Fibroblast of lung (primary cell): ENCODE measurements around the gene GRIN1. TPM values are rescaled to one million over a fixed set of nuclear protein-coding genes. Genes with fewer than 3 reads are reported as not detected.

Experiments used
- DNase-seq, 2 donors: peaks; one replicate each; pipeline versions ENCODE4 v3.0.0 to v3.0.0-alpha.2; 2010; ENCODE audit warnings: low read depth in 2 of 2
- H2AFZ ChIP-seq: 2 replicates; pipeline ENCODE4 v1.5.1; 2012; ENCODE audit warnings: low read length, control low read depth, inconsistent platforms
- H3K27ac ChIP-seq: 2 replicates; pipeline ENCODE4 v1.5.1; 2011; ENCODE audit warnings: low read length, control low read depth; ENCODE audit not compliant: insufficient read depth
- H3K27me3 ChIP-seq: 2 replicates; pipeline ENCODE4 v1.5.1; 2011; ENCODE audit warnings: mild to moderate bottlenecking, low read length; ENCODE audit not compliant: control insufficient read depth, insufficient read depth
- H3K36me3 ChIP-seq: 2 replicates; pipeline ENCODE4 v1.5.1; 2011; ENCODE audit warnings: low read length; ENCODE audit not compliant: control insufficient read depth, insufficient read depth
- H3K4me1 ChIP-seq: 2 replicates; pipeline ENCODE4 v1.5.1; 2011; ENCODE audit warnings: low read length; ENCODE audit not compliant: control insufficient read depth, insufficient read depth; ENCODE audit errors: extremely low read depth
- H3K4me2 ChIP-seq: 2 replicates; pipeline ENCODE4 v1.5.1; 2011; ENCODE audit warnings: low read length, control low read depth; ENCODE audit not compliant: insufficient read depth; ENCODE audit errors: extremely low read depth
- H3K4me3 ChIP-seq, 4 experiments: fragments of 200-600 bp in 1 of 4; sonication (generic) in 1 of 4; replicated peaks in 1 of 4; 2 replicates each; pipeline ENCODE4 v1.5.1; 2011 to 2016; ENCODE audit warnings: low read length in 4 of 4, low read depth in 3 of 4, mild to moderate bottlenecking in 3 of 4, control low read depth in 2 of 4, inconsistent platforms in 1 of 4, mixed read lengths in 1 of 4; ENCODE audit not compliant: insufficient read depth in 1 of 4; ENCODE audit errors: control extremely low read depth in 1 of 4
- H3K79me2 ChIP-seq: 2 replicates; pipeline ENCODE4 v1.5.1; 2012; ENCODE audit warnings: mild to moderate bottlenecking, low read length, inconsistent platforms; ENCODE audit not compliant: control insufficient read depth, insufficient read depth
- H3K9ac ChIP-seq: 2 replicates; pipeline ENCODE4 v1.5.1; 2011; ENCODE audit warnings: mild to moderate bottlenecking, low read length, control low read depth; ENCODE audit not compliant: insufficient read depth
- H3K9me3 ChIP-seq: 2 replicates; pipeline ENCODE4 v1.5.1; 2012; ENCODE audit warnings: low read depth, low read length; ENCODE audit not compliant: control insufficient read depth, insufficient read depth
- H4K20me1 ChIP-seq: 2 replicates; pipeline ENCODE4 v1.5.1; 2011; ENCODE audit warnings: low read length; ENCODE audit not compliant: control insufficient read depth, insufficient read depth; ENCODE audit errors: extremely low read depth
- CTCF ChIP-seq, 2 donors: IDR thresholded peaks in 1 of 2; conservative IDR thresholded peaks in 1 of 2; 1 replicate in 1 of 2; 2 replicates in 1 of 2; pipeline ENCODE4 v1.5.1; 2011 to 2012; ENCODE audit warnings: low read length in 2 of 2, control low read depth in 1 of 2, inconsistent platforms in 1 of 2, low read depth in 1 of 2, mild to moderate bottlenecking in 1 of 2
- EZH2 ChIP-seq: IDR thresholded peaks from 2 replicates; pipeline ENCODE4 v1.5.1; 2012; ENCODE audit warnings: low read length, control low read depth, mild to moderate bottlenecking; ENCODE audit errors: missing control alignments
- polyA plus RNA-seq, 2 donors: library from polyadenylated mRNA; depleted of rRNA in 1 of 2; stranded (reverse) in 1 of 2; unstranded in 1 of 2; fragments of >200 nt; gene quantifications; 2 replicates each; pipeline ENCODE4 v1.2.1, GENCODE V29; 2011 to 2012; ENCODE audit warnings: missing spikeins in 1 of 2
- total RNA-seq: library from RNA; depleted of rRNA; stranded (reverse); fragments of >200 nt; gene quantifications from 2 replicates; pipeline ENCODE4 v1.2.1, GENCODE V29; 2014

GRIN1 gene
- total and polyA plus RNA-seq, 2 donors (not counting 1 experiment from before 2014, with no cell fraction given) = under 0.01 to 0.08 TPM

GRCh38 chr9:137099231-137099630, 39.7 kb upstream of the GRIN1 start:
- Histone ChIP-seq H3K79me2 (no peaks in the 10 kb centered on the region), H3K4me2 (no peak overlapping the region), H2AFZ (no peak overlapping the region), H3K27ac (no peak overlapping the region), H3K27me3 (no peaks in the 10 kb centered on the region), H3K4me1 (no peaks in the 10 kb centered on the region), H3K4me3 (no peak overlapping the region), H3K9ac (no peak overlapping the region), H3K9me3 (peaks cover 7% of the 10 kb centered on the region), H3K36me3 (peaks cover 43% of the 10 kb centered on the region), H4K20me1 (no peaks in the 10 kb centered on the region)
- no peak for DNase-seq
- no peak for TF ChIP-seq EZH2
- no peak for TF ChIP-seq CTCF (conservative IDR thresholded peaks at IDR 0.05 in 1 of 2, IDR thresholded peaks at IDR 0.05 in 1 of 2; ENCODE audit: low read depth in 1 of 2, low read length in 2 of 2)

- H3K36me3 ChIP-seq = peaks cover 57% of the 10 kb centered on the region
- DNase-seq = no peak
- peaks cover 7% of the 10 kb centered on the region for H3K9me3 ChIP-seq
- no peak overlapping the region for H3K4me2 ChIP-seq
- H4K20me1 ChIP-seq = no peaks in the 10 kb centered on the region
- H3K4me3 ChIP-seq = no peak overlapping the region
- no peak overlapping the region for H2AFZ ChIP-seq
- TF ChIP-seq EZH2 = no peak
- H3K9ac ChIP-seq = no peak overlapping the region
- no peak overlapping the region for H3K27ac ChIP-seq
- no peaks in the 10 kb centered on the region for H3K79me2 ChIP-seq
- H3K4me1 ChIP-seq = no peaks in the 10 kb centered on the region
- H3K27me3 ChIP-seq = no peaks in the 10 kb centered on the region
Observed at GRCh38 chr9:137103206-137103999, 35.6 kb upstream of the GRIN1 start.

GRCh38 chr9:137105814-137106661, 32.9 kb upstream of the GRIN1 start:
- Histone ChIP-seq H3K9me3 (peaks cover 7% of the 10 kb centered on the region), H3K9ac (no peak overlapping the region), H2AFZ (no peak overlapping the region), H3K4me3 (no peak overlapping the region), H3K79me2 (no peaks in the 10 kb centered on the region), H3K4me1 (no peaks in the 10 kb centered on the region), H3K27me3 (no peaks in the 10 kb centered on the region), H3K36me3 (peaks cover 61% of the 10 kb centered on the region), H4K20me1 (no peaks in the 10 kb centered on the region), H3K4me2 (no peak overlapping the region), H3K27ac (no peak overlapping the region)
- DNase-seq = no peak
- TF ChIP-seq CTCF (conservative IDR thresholded peaks at IDR 0.05 in 1 of 2, IDR thresholded peaks at IDR 0.05 in 1 of 2; ENCODE audit: low read depth in 1 of 2, low read length in 2 of 2) = no peak
- no peak for TF ChIP-seq EZH2
